B cell (primary cell): ENCODE measurements around the gene AOPEP.
"Not testable (repeated sequence)": the region's sequence is repeated elsewhere in the genome, so short reads cannot be mapped to it uniquely, and the experiment has no call there.

ENCODE experiments used
- EZH2 ChIP-seq: IDR thresholded peaks from 2 replicates; pipeline ENCODE4 v1.6.1; 2012; ENCODE audit warnings: borderline replicate concordance, low read depth, mild to moderate bottlenecking, moderate library complexity, low read length; ENCODE audit not compliant: insufficient read depth, poor library complexity, severe bottlenecking
- TF ChIP-seq, protein P1 (sequence below): fragments of 200-600 bp; IDR thresholded peaks from one replicate; pipeline ENCODE4 v1.8.0; 2022; ENCODE audit warnings: antibody characterized with exemption, mild to moderate bottlenecking

DNA sequence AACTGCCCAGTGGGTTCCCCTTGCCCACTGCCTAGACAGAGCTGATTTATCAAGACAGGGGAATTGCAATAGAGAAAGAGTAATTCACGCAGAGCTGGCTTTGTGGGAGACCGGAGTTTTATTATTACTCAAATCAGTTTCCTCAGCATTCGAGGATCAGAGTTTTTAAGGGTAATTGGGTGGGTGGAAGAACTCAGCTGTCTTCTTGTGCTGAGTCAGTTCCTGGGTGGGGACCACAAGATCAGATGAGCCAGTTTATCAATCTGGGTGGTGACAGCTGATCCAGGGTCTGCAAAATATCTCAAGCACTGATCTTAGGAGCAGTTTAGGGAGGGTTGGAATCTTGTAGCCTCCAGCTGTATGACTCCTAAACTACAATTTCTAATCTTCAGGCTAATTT is 152.3 kb downstream of the AOPEP start:
- TF ChIP-seq, protein P1, sequence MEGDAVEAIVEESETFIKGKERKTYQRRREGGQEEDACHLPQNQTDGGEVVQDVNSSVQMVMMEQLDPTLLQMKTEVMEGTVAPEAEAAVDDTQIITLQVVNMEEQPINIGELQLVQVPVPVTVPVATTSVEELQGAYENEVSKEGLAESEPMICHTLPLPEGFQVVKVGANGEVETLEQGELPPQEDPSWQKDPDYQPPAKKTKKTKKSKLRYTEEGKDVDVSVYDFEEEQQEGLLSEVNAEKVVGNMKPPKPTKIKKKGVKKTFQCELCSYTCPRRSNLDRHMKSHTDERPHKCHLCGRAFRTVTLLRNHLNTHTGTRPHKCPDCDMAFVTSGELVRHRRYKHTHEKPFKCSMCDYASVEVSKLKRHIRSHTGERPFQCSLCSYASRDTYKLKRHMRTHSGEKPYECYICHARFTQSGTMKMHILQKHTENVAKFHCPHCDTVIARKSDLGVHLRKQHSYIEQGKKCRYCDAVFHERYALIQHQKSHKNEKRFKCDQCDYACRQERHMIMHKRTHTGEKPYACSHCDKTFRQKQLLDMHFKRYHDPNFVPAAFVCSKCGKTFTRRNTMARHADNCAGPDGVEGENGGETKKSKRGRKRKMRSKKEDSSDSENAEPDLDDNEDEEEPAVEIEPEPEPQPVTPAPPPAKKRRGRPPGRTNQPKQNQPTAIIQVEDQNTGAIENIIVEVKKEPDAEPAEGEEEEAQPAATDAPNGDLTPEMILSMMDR: not testable (repeated sequence)
- TF ChIP-seq EZH2: not testable (repeated sequence)
